CD4-positive, alpha-beta T cell (primary cell): ENCODE measurements around the gene HLF. TPM values are rescaled to one million over a fixed set of nuclear protein-coding genes. Genes with fewer than 3 reads are reported as not detected.
A peak's percentile ranks its signal among the peaks of the same experiment; 100 is the strongest.

Experiments used
- ATAC-seq: fragments of 200-7000 bp; cut with Tn5 transposase; one replicate; pipeline ENCODE4 v1.10.0; 2022; ENCODE audit warnings: mild to moderate bottlenecking; ENCODE audit not compliant: poor library complexity
- CTCF ChIA-PET: fragments of 350-600 bp; sonication (Branson Sonifier 250); formaldehyde crosslinking; loops from one replicate; lab custom pipeline; 2021; ENCODE audit warnings: antibody characterized with exemption, inconsistent platforms; lab: Charles Lee
- POLR2A ChIA-PET: fragments of 350-600 bp; sonication (Branson Sonifier 250); formaldehyde crosslinking; loops from one replicate; lab custom pipeline; 2021; ENCODE audit warnings: antibody characterized with exemption, inconsistent platforms; lab: Charles Lee
- DNase-seq, 14 experiments: peaks; one replicate each; pipeline ENCODE4 v3.0.0-alpha.2; 2013 to 2020; ENCODE audit warnings: mixed read lengths in 2 of 14
- H3K27ac ChIP-seq, 2 donors: one replicate each; pipeline versions ENCODE4 v1.5.1 to v1.7.0; 2013; ENCODE audit warnings: low read length in 2 of 2, low read depth in 1 of 2, mild to moderate bottlenecking in 1 of 2
- H3K27me3 ChIP-seq, 2 experiments: 1 replicate in 1 of 2; 2 replicates in 1 of 2; pipeline versions ENCODE4 v1.6.1 to v1.7.0; 2013; ENCODE audit warnings: low read length in 2 of 2, control low read depth in 1 of 2, mild to moderate bottlenecking in 1 of 2, moderate library complexity in 1 of 2; ENCODE audit not compliant: insufficient read depth in 2 of 2, control insufficient read depth in 1 of 2
- H3K36me3 ChIP-seq: one replicate; pipeline ENCODE4 v1.6.1; 2013; ENCODE audit warnings: low read length, control low read depth; ENCODE audit not compliant: insufficient read depth
- H3K4me1 ChIP-seq: one replicate; pipeline ENCODE4 v1.6.1; 2013; ENCODE audit warnings: low read length, control low read depth; ENCODE audit not compliant: insufficient read depth
- H3K4me3 ChIP-seq: one replicate; pipeline ENCODE4 v1.5.1; 2013; ENCODE audit warnings: mild to moderate bottlenecking, low read length, moderate library complexity
- H3K9me3 ChIP-seq, 2 experiments: 1 replicate in 1 of 2; 2 replicates in 1 of 2; pipeline versions ENCODE4 v1.6.1 to v1.7.0; 2013; ENCODE audit warnings: low read length in 2 of 2, mild to moderate bottlenecking in 2 of 2, control low read depth in 1 of 2, moderate library complexity in 1 of 2; ENCODE audit not compliant: control insufficient read depth in 1 of 2, insufficient read depth in 1 of 2
- H3K27ac Mint-ChIP-seq: one replicate; pipeline ENCODE4 v1.8.0; 2020; ENCODE audit warnings: mixed read lengths
- H3K27me3 Mint-ChIP-seq: one replicate; pipeline ENCODE4 v1.8.0; 2021; ENCODE audit warnings: mixed read lengths
- H3K36me3 Mint-ChIP-seq: one replicate; pipeline ENCODE4 v1.8.0; 2021; ENCODE audit warnings: low read depth, mixed read lengths
- H3K4me1 Mint-ChIP-seq: one replicate; pipeline ENCODE4 v1.8.0; 2021; ENCODE audit warnings: low read depth, mixed read lengths
- H3K4me3 Mint-ChIP-seq: one replicate; pipeline ENCODE4 v1.8.0; 2020; ENCODE audit warnings: mild to moderate bottlenecking, mixed read lengths
- H3K9me3 Mint-ChIP-seq: one replicate; pipeline ENCODE4 v1.8.0; 2020; ENCODE audit warnings: mixed read lengths
- CTCF ChIP-seq: fragments of 200-600 bp; IDR thresholded peaks from one replicate; pipeline ENCODE4 v1.8.0; 2022; ENCODE audit warnings: antibody characterized with exemption, mild to moderate bottlenecking
- intact Hi-C, 2 experiments: fragments of 100-400 bp; cut with DNase I in 1 of 2; cut with micrococcal nuclease in 1 of 2; formaldehyde crosslinking; loops; one replicate each; pipeline versions ENCODE4 v1.15.1 to v1.9.0; 2023 to 2025; cut with DNase I, micrococcal nuclease
- total RNA-seq, 174 experiments: library from RNA in 2 of 174; stranded (reverse) in 2 of 174; gene quantifications; one replicate each; pipeline ENCODE4 v1.2.3 and lab custom pipeline; 2021 to 2026

HLF gene
- total RNA-seq, 2 experiments from 2014 or later: 4.3 to 4.9 TPM

- peaks cover 17% of the 10 kb centered on the region for H3K4me1 Mint-ChIP-seq
- H3K27me3 Mint-ChIP-seq: peaks cover 4% of the 10 kb centered on the region
- ATAC-seq (no peak), DNase-seq (no peak)
- no peaks in the 10 kb centered on the region for H3K36me3 ChIP-seq
- no peaks in the 10 kb centered on the region for H3K27me3 ChIP-seq
- peaks cover 41% of the 10 kb centered on the region for H3K4me1 ChIP-seq
- no peak overlapping the region for H3K4me3 Mint-ChIP-seq
- CTCF ChIA-PET: no interaction called here
- no peak for TF ChIP-seq CTCF
- H3K27ac ChIP-seq: peak overlapping the region in 1 of 2 donors; percentile 10
- POLR2A ChIA-PET: no interaction called here
- no peak overlapping the region for H3K4me3 ChIP-seq
- intact Hi-C loops: no loop called here
- no peaks in the 10 kb centered on the region for H3K9me3 Mint-ChIP-seq
- H3K9me3 ChIP-seq: no peaks in the 10 kb centered on the region
- H3K27ac Mint-ChIP-seq: no peak overlapping the region
- no peaks in the 10 kb centered on the region for H3K36me3 Mint-ChIP-seq
Observed at GRCh38 chr17:55342800-55343585, 78.2 kb downstream of the HLF start.

GRCh38 chr17:55343900-55344513 is 79.2 kb downstream of the HLF start:
- no peak overlapping the region for H3K27ac Mint-ChIP-seq
- H3K4me1 Mint-ChIP-seq: peaks cover 23% of the 10 kb centered on the region
- H3K36me3 Mint-ChIP-seq: no peaks in the 10 kb centered on the region
- no peaks in the 10 kb centered on the region for H3K36me3 ChIP-seq
- no peak overlapping the region for H3K4me3 Mint-ChIP-seq
- peaks cover 42% of the 10 kb centered on the region for H3K4me1 ChIP-seq
- DNase-seq (no peak), ATAC-seq (no peak)
- no peaks in the 10 kb centered on the region for H3K27me3 ChIP-seq
- H3K4me3 ChIP-seq: no peak overlapping the region
- ChIA-PET CTCF (interaction anchor here (0.9 kb wide), 1 partner anchor 13 kb away, joined by 3 read pairs; no protein-coding TSS in a partner anchor), POLR2A (no interaction called here)
- peak overlapping the region in 1 of 2 donors; percentile 10 for H3K27ac ChIP-seq
- no peaks in the 10 kb centered on the region for H3K9me3 ChIP-seq
- H3K27me3 Mint-ChIP-seq: peaks cover 4% of the 10 kb centered on the region
- H3K9me3 Mint-ChIP-seq: no peaks in the 10 kb centered on the region
- intact Hi-C loops: no loop called here
- no peak for TF ChIP-seq CTCF

- peaks cover 44% of the 10 kb centered on the region for H3K4me1 ChIP-seq
- H3K9me3 ChIP-seq: no peaks in the 10 kb centered on the region
- DNase-seq: peak in 2 of 14 experiments; percentile 54 to 66
- POLR2A ChIA-PET: no interaction called here
- ATAC-seq: no peak
- no peak overlapping the region for H3K4me3 ChIP-seq
- no peak for TF ChIP-seq CTCF
- no peaks in the 10 kb centered on the region for H3K27me3 ChIP-seq
- CTCF ChIA-PET: interaction anchor here (0.9 kb wide), 1 partner anchor 12 kb away, joined by 3 read pairs; no protein-coding TSS in a partner anchor
- intact Hi-C loops: no loop called here
- Mint-ChIP-seq H3K4me3 (no peak overlapping the region), H3K36me3 (no peaks in the 10 kb centered on the region), H3K27ac (no peak overlapping the region), H3K9me3 (no peaks in the 10 kb centered on the region), H3K4me1 (peaks cover 23% of the 10 kb centered on the region), H3K27me3 (peaks cover 4% of the 10 kb centered on the region)
- H3K27ac ChIP-seq: peak overlapping the region in 1 of 2 donors; percentile 10
- no peaks in the 10 kb centered on the region for H3K36me3 ChIP-seq
Observed at GRCh38 chr17:55344514-55344997, 79.8 kb downstream of the HLF start.
